Mucosa of descending colon (tissue), 3 donors: ENCODE results near the gene PISD. TPM values are rescaled to one million over a fixed set of nuclear protein-coding genes. Genes with fewer than 3 reads are reported as not detected.
A peak's percentile ranks its signal among the peaks of the same experiment; 100 is the strongest.

Experiments used
- ATAC-seq: fragments of 200-7000 bp; cut with Tn5 transposase; one replicate; pipeline ENCODE4 v1.9.1; 2020; ENCODE audit warnings: mild to moderate bottlenecking, moderate library complexity
- DNase-seq, 3 donors: peaks; one replicate each; pipeline ENCODE4 v3.0.0-alpha.2; 2020
- H3K36me3 ChIP-seq: fragments of 200-600 bp; one replicate; pipeline ENCODE4 v1.8.0; 2021; ENCODE audit warnings: low read depth, mild to moderate bottlenecking
- H3K4me1 ChIP-seq: fragments of 200-600 bp; one replicate; pipeline ENCODE4 v1.8.0; 2021; ENCODE audit warnings: low read depth, mild to moderate bottlenecking
- H3K4me3 ChIP-seq: fragments of 200-600 bp; one replicate; pipeline ENCODE4 v1.8.0; 2021; ENCODE audit warnings: mild to moderate bottlenecking
- H3K9me3 ChIP-seq: fragments of 200-600 bp; one replicate; pipeline ENCODE4 v1.8.0; 2021; ENCODE audit warnings: mild to moderate bottlenecking
- CTCF ChIP-seq: fragments of 200-600 bp; IDR thresholded peaks from one replicate; pipeline ENCODE4 v1.8.0; 2022; ENCODE audit warnings: antibody characterized with exemption, mild to moderate bottlenecking
- intact Hi-C, 2 donors: fragments of 100-400 bp; cut with DNase I in 1 of 2; cut with micrococcal nuclease in 1 of 2; formaldehyde crosslinking; loops; one replicate each; pipeline versions ENCODE4 v1.11.0 to v1.11.1; 2022; cut with DNase I, micrococcal nuclease
- total RNA-seq, 3 donors: library from RNA; stranded (reverse); fragmentation: NEBNext Ultra II Directional in 2 of 3; extraction: Animal tissue kit (Norgen Biotek cat#: 25700) in 2 of 3; gene quantifications; one replicate each; pipeline versions ENCODE4 v1.2.1 to v1.2.4, GENCODE V29; 2021 to 2023
- donor health status: DM: no; HTN: no; CAD: no; lungs with moderate emphysema.
- donor health status: DM: no; HTN: no; CAD: no.
- donor health status: DM: no; HTN: yes; CAD: no.

Gene PISD
- total RNA-seq, 3 donors from 2014 or later, result 31.6 to 42.9 (median 38.0) TPM

DNA sequence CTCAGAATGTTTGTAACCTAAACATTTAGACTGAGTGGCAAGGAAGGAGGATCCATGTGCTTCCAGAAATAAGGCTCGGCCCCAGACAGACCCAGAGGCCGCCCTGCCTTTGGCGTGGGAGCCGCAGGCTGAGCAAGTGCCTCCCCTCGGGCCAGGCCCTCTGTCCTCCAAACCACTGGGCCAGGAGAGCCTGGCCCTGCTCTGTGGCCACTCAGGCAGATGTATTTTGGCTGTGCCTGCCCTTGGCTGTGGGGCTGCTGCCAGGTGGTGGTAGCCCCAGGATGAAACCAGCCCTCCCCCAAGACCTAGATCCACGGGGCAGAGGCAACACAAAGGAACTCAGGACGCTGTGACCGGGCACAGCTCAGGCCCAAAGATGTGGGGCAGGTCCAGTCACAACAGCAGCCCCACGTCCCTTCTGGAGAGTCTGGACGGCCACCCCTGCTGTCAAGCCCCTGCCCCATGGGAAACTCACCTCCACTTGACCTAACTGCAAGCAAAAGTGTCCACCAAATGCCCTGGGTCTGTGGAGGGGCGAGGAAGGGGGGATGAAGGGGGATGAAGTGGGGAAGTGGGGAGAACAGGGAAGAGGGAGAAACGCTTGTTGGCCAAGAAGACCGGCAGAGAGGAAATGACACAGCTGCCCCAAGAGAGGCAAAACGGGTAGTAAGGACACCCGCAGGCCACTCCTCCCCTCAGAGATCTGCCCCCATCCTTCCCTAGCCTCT, 24.0 kb downstream of the PISD start:
- Histone ChIP-seq H3K4me3 (no peak overlapping the region), H3K9me3 (no peaks in the 10 kb centered on the region), H3K36me3 (no peaks in the 10 kb centered on the region), H3K4me1 (peaks cover 15% of the 10 kb centered on the region)
- TF ChIP-seq CTCF, result no peak
- intact Hi-C loops, result loop anchor here in 1 of 2 donors (10.0 kb wide), 1 partner anchor 83 kb away; no protein-coding TSS in a partner anchor
- peak; percentile 38 for ATAC-seq
- DNase-seq, result peak in 2 of 3 donors; percentile 42 to 54

- H3K4me1 ChIP-seq, result peaks cover 15% of the 10 kb centered on the region
- no peak for TF ChIP-seq CTCF
- no peaks in the 10 kb centered on the region for H3K36me3 ChIP-seq
- intact Hi-C loops, result loop anchor here in 1 of 2 donors (10.0 kb wide), 1 partner anchor 83 kb away; no protein-coding TSS in a partner anchor
- peak in 1 of 3 donors; percentile 69 for DNase-seq
- no peak overlapping the region for H3K4me3 ChIP-seq
- peak; percentile 19 for ATAC-seq
- H3K9me3 ChIP-seq, result no peaks in the 10 kb centered on the region
These were observed 24.5 kb downstream of the PISD start for GRCh38 chr22:31637447-31637890.

DNA sequence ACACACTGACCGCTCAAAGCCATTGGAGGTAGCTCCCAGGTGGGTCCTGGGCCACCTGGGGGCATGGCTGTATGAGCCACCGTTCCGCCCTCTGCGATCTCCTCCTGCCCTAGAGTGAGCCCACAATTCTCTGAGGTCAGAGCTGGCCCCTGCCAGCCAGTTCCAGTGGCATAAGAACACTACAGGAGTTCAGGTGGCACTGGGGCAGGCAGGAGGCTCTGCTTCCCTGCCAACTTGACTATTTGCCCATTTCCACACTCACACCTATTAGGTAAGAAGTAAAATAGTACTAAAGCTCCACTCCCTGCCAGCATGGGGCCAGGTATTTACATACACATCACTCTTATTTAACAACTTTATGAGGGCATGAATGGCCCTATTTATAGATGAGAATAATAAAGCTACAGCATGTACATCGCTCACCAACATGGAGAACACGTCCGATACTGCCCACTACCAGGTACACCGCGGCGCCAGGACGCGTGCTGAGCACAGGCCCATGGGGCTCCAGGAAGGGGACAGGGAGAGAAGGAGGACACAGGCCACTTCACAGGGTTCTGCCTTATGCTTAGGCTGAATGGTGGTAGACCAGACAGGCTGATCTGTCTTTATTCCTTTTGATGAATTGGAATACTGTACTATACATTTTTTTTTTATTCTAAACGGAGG, 26.2 kb downstream of the PISD start:
- Histone ChIP-seq H3K9me3 (no peaks in the 10 kb centered on the region), H3K4me3 (no peak overlapping the region), H3K4me1 (peaks cover 17% of the 10 kb centered on the region), H3K36me3 (no peaks in the 10 kb centered on the region)
- ATAC-seq (peak; percentile 21), DNase-seq (peak in 1 of 3 donors; percentile 40)
- TF ChIP-seq CTCF, result no peak
- intact Hi-C loops, result loop anchor here in 1 of 2 donors (10.0 kb wide), 1 partner anchor 81 kb away; no protein-coding TSS in a partner anchor

DNA sequence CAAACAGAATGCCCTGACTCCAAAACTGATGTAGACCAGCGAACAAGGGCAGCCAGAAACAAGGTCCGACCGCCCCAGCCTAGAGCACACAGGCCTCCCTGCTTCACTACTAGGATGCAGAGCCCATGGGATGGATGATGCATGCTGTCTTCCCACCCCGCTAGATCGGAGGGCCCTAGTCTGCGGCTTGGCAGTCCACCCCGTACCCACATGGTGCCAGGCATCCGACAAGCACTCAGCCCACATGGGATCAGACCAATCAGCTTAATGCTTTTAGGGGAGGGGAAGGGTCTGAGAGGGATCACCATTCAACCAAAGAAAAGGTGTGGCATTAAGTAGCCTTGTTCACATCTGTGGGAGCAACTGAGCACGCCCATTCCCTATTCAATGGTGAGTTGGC, 30.6 kb downstream of the PISD start:
- no peak for ATAC-seq
- Histone ChIP-seq H3K4me3 (no peak overlapping the region), H3K4me1 (peaks cover 24% of the 10 kb centered on the region), H3K36me3 (no peaks in the 10 kb centered on the region), H3K9me3 (no peaks in the 10 kb centered on the region)
- intact Hi-C loops, result loop anchor here (5.0 to 10.0 kb wide), 2 partner anchors 69 to 77 kb away; no protein-coding TSS in a partner anchor
- DNase-seq, result peak in 2 of 3 donors; percentile 28 to 47
- TF ChIP-seq CTCF, result no peak

- ATAC-seq (peak; percentile 81), DNase-seq (peak; percentile 72 to 94 (median 83))
- Histone ChIP-seq H3K9me3 (no peaks in the 10 kb centered on the region), H3K4me3 (peak overlapping the region; percentile 48), H3K4me1 (peaks cover 23% of the 10 kb centered on the region), H3K36me3 (no peaks in the 10 kb centered on the region)
- TF ChIP-seq CTCF, result no peak
- intact Hi-C loops, result loop anchor here (5.0 to 10.0 kb wide), 2 partner anchors 68 to 76 kb away; no protein-coding TSS in a partner anchor
These were observed 31.4 kb downstream of the PISD start for GRCh38 chr22:31630331-31631329.
